Smooth muscle cell (in vitro differentiated cells): ENCODE measurements around the gene EIF4G3. TPM values are rescaled to one million over a fixed set of nuclear protein-coding genes. Genes with fewer than 3 reads are reported as not detected.

Experiments
- DNase-seq: peaks from one replicate; lab custom pipeline; 2025; ENCODE audit not compliant: unreplicated experiment; lab: John Stamatoyannopoulos, UW
- H2AFZ ChIP-seq: fragments of 200-600 bp; sonication (generic); 2 replicates; pipeline ENCODE4 v1.6.0; 2016; ENCODE audit warnings: antibody characterized with exemption, low read depth, mild to moderate bottlenecking
- H3F3A ChIP-seq: fragments of 200-600 bp; sonication (generic); 2 replicates; pipeline ENCODE4 v1.6.0; 2017; ENCODE audit warnings: antibody characterized with exemption, low read depth
- H3K27ac ChIP-seq: fragments of 200-600 bp; sonication (generic); 2 replicates; pipeline ENCODE4 v1.5.1; 2016; ENCODE audit warnings: low read depth, mild to moderate bottlenecking
- H3K27me3 ChIP-seq: fragments of 200-600 bp; sonication (generic); 2 replicates; pipeline ENCODE4 v1.6.1; 2016; ENCODE audit warnings: low read depth, mild to moderate bottlenecking
- H3K36me3 ChIP-seq: fragments of 200-600 bp; sonication (generic); 2 replicates; pipeline ENCODE4 v1.5.1; 2016; ENCODE audit warnings: low read depth
- H3K4me1 ChIP-seq: fragments of 200-600 bp; sonication (generic); 2 replicates; pipeline ENCODE4 v1.5.1; 2016; ENCODE audit warnings: low read depth
- H3K4me2 ChIP-seq: fragments of 200-600 bp; sonication (generic); 2 replicates; pipeline ENCODE4 v1.6.0; 2016; ENCODE audit warnings: mild to moderate bottlenecking
- H3K4me3 ChIP-seq: fragments of 200-600 bp; sonication (generic); 2 replicates; pipeline ENCODE4 v1.5.1; 2016; ENCODE audit warnings: mild to moderate bottlenecking
- H3K79me2 ChIP-seq: fragments of 200-600 bp; sonication (generic); 2 replicates; pipeline ENCODE4 v1.6.0; 2016; ENCODE audit warnings: low read depth, mild to moderate bottlenecking
- H3K9ac ChIP-seq: fragments of 200-600 bp; sonication (generic); 2 replicates; pipeline ENCODE4 v1.6.0; 2016; ENCODE audit warnings: low read depth
- H3K9me3 ChIP-seq: fragments of 200-600 bp; sonication (generic); replicated peaks from 2 replicates; pipeline ENCODE4 v1.5.1; 2016; ENCODE audit warnings: low read depth
- H4K20me1 ChIP-seq: fragments of 200-600 bp; sonication (generic); 2 replicates; pipeline ENCODE4 v1.6.0; 2016; ENCODE audit warnings: low read depth
- WGBS: methylation state at CpG from one replicate; pipeline ENCODE4 v1.1.7; 2016; ENCODE audit warnings: low lambda C conversion rate; 5-methylcytosine and 5-hydroxymethylcytosine counted together
- polyA plus RNA-seq: library from polyadenylated mRNA; unstranded; fragments of >200 nt; fragmentation: Nextera tagmentation; extraction: Ambion mirVana; gene quantifications from 2 replicates; pipeline ENCODE4 v1.2.1, GENCODE V29; 2016
- total RNA-seq: library from RNA; depleted of rRNA; stranded (reverse); fragments of >200 nt; gene quantifications from 2 replicates; pipeline ENCODE4 v1.2.3, GENCODE V29; 2014
- TF ChIP-seq, protein P1 (sequence below): fragments of 200-600 bp; sonication (generic); IDR thresholded peaks from 2 replicates; pipeline ENCODE4 v1.5.1; 2017; ENCODE audit warnings: borderline replicate concordance, mild to moderate bottlenecking, antibody characterized with exemption; ENCODE audit not compliant: insufficient read depth, poor library complexity, severe bottlenecking

Gene EIF4G3
- total and polyA plus RNA-seq, 2 experiments from 2014 or later: 31.5 to 49.5 TPM

GRCh38 chr1:20987831-20988825 lies 188.6 kb downstream of the EIF4G3 start:
- Histone ChIP-seq H4K20me1 (peaks cover 55% of the 10 kb centered on the region), H3K9ac (no peak overlapping the region), H3F3A (peaks cover 1% of the 10 kb centered on the region), H3K36me3 (no peaks in the 10 kb centered on the region), H3K4me2 (no peak overlapping the region), H3K4me1 (peaks cover 7% of the 10 kb centered on the region), H2AFZ (no peak overlapping the region), H3K9me3 (no peaks in the 10 kb centered on the region), H3K27ac (peak overlapping the region; percentile 2), H3K4me3 (no peak overlapping the region), H3K27me3 (no peaks in the 10 kb centered on the region), H3K79me2 (peaks cover 30% of the 10 kb centered on the region)
- DNase-seq: no peak
- TF ChIP-seq, protein P1, sequence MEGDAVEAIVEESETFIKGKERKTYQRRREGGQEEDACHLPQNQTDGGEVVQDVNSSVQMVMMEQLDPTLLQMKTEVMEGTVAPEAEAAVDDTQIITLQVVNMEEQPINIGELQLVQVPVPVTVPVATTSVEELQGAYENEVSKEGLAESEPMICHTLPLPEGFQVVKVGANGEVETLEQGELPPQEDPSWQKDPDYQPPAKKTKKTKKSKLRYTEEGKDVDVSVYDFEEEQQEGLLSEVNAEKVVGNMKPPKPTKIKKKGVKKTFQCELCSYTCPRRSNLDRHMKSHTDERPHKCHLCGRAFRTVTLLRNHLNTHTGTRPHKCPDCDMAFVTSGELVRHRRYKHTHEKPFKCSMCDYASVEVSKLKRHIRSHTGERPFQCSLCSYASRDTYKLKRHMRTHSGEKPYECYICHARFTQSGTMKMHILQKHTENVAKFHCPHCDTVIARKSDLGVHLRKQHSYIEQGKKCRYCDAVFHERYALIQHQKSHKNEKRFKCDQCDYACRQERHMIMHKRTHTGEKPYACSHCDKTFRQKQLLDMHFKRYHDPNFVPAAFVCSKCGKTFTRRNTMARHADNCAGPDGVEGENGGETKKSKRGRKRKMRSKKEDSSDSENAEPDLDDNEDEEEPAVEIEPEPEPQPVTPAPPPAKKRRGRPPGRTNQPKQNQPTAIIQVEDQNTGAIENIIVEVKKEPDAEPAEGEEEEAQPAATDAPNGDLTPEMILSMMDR: no peak

- H3K4me1 ChIP-seq: no peaks in the 10 kb centered on the region
- WGBS: 93% methylated on average over 3 of the region's 3 CpGs
- no peak overlapping the region for H3K4me2 ChIP-seq
- H3K4me3 ChIP-seq: no peak overlapping the region
- H3K27ac ChIP-seq: no peak overlapping the region
- no peaks in the 10 kb centered on the region for H3F3A ChIP-seq
- no peaks in the 10 kb centered on the region for H3K36me3 ChIP-seq
- no peak overlapping the region for H2AFZ ChIP-seq
- TF ChIP-seq, protein P1: no peak
- no peak for DNase-seq
- peaks cover 27% of the 10 kb centered on the region for H3K79me2 ChIP-seq
- H3K27me3 ChIP-seq: no peaks in the 10 kb centered on the region
- no peak overlapping the region for H3K9ac ChIP-seq
- H4K20me1 ChIP-seq: peaks cover 38% of the 10 kb centered on the region
- no peaks in the 10 kb centered on the region for H3K9me3 ChIP-seq
Observed at GRCh38 chr1:20983297-20983889, 193.3 kb downstream of the EIF4G3 start.

GRCh38 chr1:20982316-20982715 lies 194.4 kb downstream of the EIF4G3 start:
- Histone ChIP-seq H3K4me1 (no peaks in the 10 kb centered on the region), H2AFZ (no peak overlapping the region), H3K36me3 (no peaks in the 10 kb centered on the region), H3K4me3 (no peak overlapping the region), H3K9ac (no peak overlapping the region), H4K20me1 (peaks cover 33% of the 10 kb centered on the region), H3K27ac (peak overlapping the region; percentile 29), H3K9me3 (no peaks in the 10 kb centered on the region), H3K79me2 (peaks cover 22% of the 10 kb centered on the region), H3K4me2 (peak overlapping the region; percentile 16), H3K27me3 (no peaks in the 10 kb centered on the region), H3F3A (no peaks in the 10 kb centered on the region)
- TF ChIP-seq, protein P1: no peak
- DNase-seq: no peak
